ENCODE results near the gene CRYGD. TPM values are rescaled to one million over a fixed set of nuclear protein-coding genes. Genes with fewer than 3 reads are reported as not detected.

Gene CRYGD
- total RNA-seq: under 1 TPM in 1 of 2 donors, not detected in 1; 0.33 TPM

GRCh38 chr2:208124013-208124715 lies at the start of gene CRYGD:
Gene CRYGD, minus strand, starts transcription at chr2:208124524. Its CDS starts 51 bp downstream, at chr2:208124473.

GRCh38 chr2:208163489-208163888 lies 39.2 kb upstream of the CRYGD start, which contains the start of gene CRYGA:
Gene CRYGA, minus strand, starts transcription at chr2:208163589. Its CDS starts 33 bp downstream, at chr2:208163556.

GRCh38 chr2:208146006-208146405 lies 21.7 kb upstream of the CRYGD start, which contains the start of gene CRYGB:
Gene CRYGB, minus strand, starts transcription at chr2:208146158. Its CDS starts 38 bp downstream, at chr2:208146120.

GRCh38 chr2:208129744-208130711 lies 5.7 kb upstream of the CRYGD start, which contains the start of gene CRYGC:
Gene CRYGC, minus strand, starts transcription at chr2:208129828. Its CDS starts 36 bp downstream, at chr2:208129792.

Other genes with a start within 250 kb of the CRYGD start
- 10 to 100 TPM; 12.0 to 19.6 TPM for gene PLEKHM3, start 99.0 kb downstream of the CRYGD start, total RNA-seq
- gene CRYGC, start 5.3 kb upstream of the CRYGD start, total RNA-seq: not detected
- gene CRYGB, start 21.6 kb upstream of the CRYGD start, total RNA-seq: not detected
- not detected for gene CRYGA, start 39.1 kb upstream of the CRYGD start, total RNA-seq
- not detected for gene C2orf80, start 65.5 kb upstream of the CRYGD start, total RNA-seq
- 100 to 1,000 TPM; 142 to 222 TPM for gene IDH1, start 130.5 kb upstream of the CRYGD start, total RNA-seq
- 10 to 100 TPM; 52.9 to 54.7 TPM for gene PIKFYVE, start 141.7 kb upstream of the CRYGD start, total RNA-seq